Esophagus muscularis mucosa (tissue), 4 donors: ENCODE results near the gene LAMA5. TPM values are rescaled to one million over a fixed set of nuclear protein-coding genes. Genes with fewer than 3 reads are reported as not detected.
A peak's percentile ranks its signal among the peaks of the same experiment; 100 is the strongest.

Experiments
- DNase-seq: peaks from one replicate; pipeline ENCODE4 v3.0.0-alpha.2; 2017; ENCODE audit errors: extremely low spot score
- H3K27ac ChIP-seq, 4 donors: fragments of 200-600 bp; sonication (generic); replicated peaks in 1 of 4; 1 replicate in 3 of 4; 2 replicates in 1 of 4; pipeline ENCODE4 v1.5.1; 2016 to 2019; ENCODE audit warnings: mild to moderate bottlenecking in 1 of 4
- H3K27me3 ChIP-seq, 4 donors: fragments of 200-600 bp; sonication (generic); one replicate each; pipeline versions ENCODE4 v1.5.1 to v1.6.0; 2016 to 2019
- H3K36me3 ChIP-seq, 4 donors: fragments of 200-600 bp; sonication (generic); one replicate each; pipeline ENCODE4 v1.5.1; 2016 to 2019
- H3K4me1 ChIP-seq, 4 donors: fragments of 200-600 bp; sonication (generic); one replicate each; pipeline ENCODE4 v1.5.1; 2016 to 2019
- H3K4me3 ChIP-seq, 4 donors: fragments of 200-600 bp; sonication (generic); 1 replicate in 2 of 4; 2 replicates in 2 of 4; pipeline ENCODE4 v1.5.1; 2016 to 2019; ENCODE audit warnings: mild to moderate bottlenecking in 4 of 4, moderate library complexity in 1 of 4
- H3K9me3 ChIP-seq, 4 donors: fragments of 200-600 bp; sonication (generic); 1 replicate in 3 of 4; 2 replicates in 1 of 4; pipeline ENCODE4 v1.5.1; 2016 to 2019
- EP300 ChIP-seq: sonication (generic); formaldehyde crosslinking; IDR thresholded peaks from one replicate; pipeline ENCODE4 v1.6.1; 2017; ENCODE audit warnings: antibody characterized with exemption
- POLR2A ChIP-seq: fragments of 450-650 bp; IDR thresholded peaks from one replicate; pipeline ENCODE4 v1.6.1; 2017; ENCODE audit warnings: antibody characterized with exemption, moderate library complexity, mild to moderate bottlenecking, low read depth
- POLR2AphosphoS5 ChIP-seq, 2 donors: sonication (generic); formaldehyde crosslinking; IDR thresholded peaks; one replicate each; pipeline ENCODE4 v1.6.1; 2017; ENCODE audit warnings: antibody characterized with exemption in 2 of 2
- WGBS: methylation state at CpG from one replicate; pipeline ENCODE4 v1.1.5; 2018; 5-methylcytosine and 5-hydroxymethylcytosine counted together
- intact Hi-C: fragments of 100-400 bp; cut with DNase I; formaldehyde crosslinking; loops from one replicate; pipeline ENCODE4 v1.15.1; 2023
- total RNA-seq, 4 donors: library from RNA; depleted of rRNA; stranded (reverse); fragments of >200 nt; gene quantifications; one replicate each; pipeline versions ENCODE4 v1.1.0 to v1.2.1, GENCODE V29; 2016
- TF ChIP-seq, protein P1 (sequence below), 3 experiments: fragments of 200-600 bp in 2 of 3; fragments of 450-650 bp in 1 of 3; sonication (generic) in 2 of 3; IDR thresholded peaks; one replicate each; pipeline ENCODE4 v1.5.1; 2017 to 2019; ENCODE audit warnings: antibody characterized with exemption in 3 of 3, mild to moderate bottlenecking in 2 of 3, moderate library complexity in 1 of 3

Gene LAMA5
- total RNA-seq, 4 donors from 2014 or later: 70.1 to 257 (median 150) TPM

DNA sequence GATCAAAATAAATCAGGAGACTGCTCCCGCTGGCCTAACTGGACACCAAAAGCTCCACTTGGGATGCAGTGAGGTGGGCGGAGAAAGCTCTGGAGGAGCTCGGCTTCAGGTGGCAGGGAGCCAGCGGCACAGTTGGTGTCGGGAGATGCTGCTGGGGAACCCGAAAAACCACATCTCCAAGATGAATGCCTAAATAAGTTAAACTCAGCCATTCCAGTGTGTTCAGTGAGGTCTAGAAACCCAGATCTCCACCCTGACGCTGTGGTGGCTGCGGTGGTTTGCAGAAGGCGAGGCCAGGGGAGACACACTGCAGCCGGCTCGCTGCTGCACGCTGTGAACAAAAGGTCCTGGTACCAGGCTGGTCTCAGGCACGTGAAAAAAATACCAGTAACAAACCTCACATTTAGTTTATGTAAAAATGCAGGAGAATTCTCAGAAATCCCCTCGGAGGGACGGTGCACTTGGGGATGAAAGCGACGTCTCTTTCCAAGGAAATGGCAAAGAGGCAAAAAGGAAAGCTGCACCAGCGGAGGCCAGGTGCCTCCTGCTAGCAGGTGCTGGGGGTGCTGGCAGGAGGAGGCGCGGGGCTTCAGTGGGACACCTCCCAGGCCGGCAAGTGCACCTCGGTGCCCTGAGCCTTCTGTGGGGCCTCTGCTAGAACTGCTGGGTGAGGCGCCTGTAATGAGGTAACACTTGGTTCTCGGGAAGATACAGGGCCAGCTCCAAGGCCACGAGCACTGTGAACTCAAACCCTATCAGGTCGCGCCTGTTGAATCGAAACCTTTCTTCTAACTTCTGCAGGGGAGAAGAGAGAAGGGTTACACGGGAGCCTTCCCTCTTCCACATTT, 23.4 kb upstream of the LAMA5 start:
- peaks cover 3 to 77% (median 73%) of the 10 kb centered on the region in 4 donors for H3K36me3 ChIP-seq
- whole genome bisulfite sequencing: 81% methylated on average over 29 of the region's 29 CpGs
- TF ChIP-seq, protein P1, sequence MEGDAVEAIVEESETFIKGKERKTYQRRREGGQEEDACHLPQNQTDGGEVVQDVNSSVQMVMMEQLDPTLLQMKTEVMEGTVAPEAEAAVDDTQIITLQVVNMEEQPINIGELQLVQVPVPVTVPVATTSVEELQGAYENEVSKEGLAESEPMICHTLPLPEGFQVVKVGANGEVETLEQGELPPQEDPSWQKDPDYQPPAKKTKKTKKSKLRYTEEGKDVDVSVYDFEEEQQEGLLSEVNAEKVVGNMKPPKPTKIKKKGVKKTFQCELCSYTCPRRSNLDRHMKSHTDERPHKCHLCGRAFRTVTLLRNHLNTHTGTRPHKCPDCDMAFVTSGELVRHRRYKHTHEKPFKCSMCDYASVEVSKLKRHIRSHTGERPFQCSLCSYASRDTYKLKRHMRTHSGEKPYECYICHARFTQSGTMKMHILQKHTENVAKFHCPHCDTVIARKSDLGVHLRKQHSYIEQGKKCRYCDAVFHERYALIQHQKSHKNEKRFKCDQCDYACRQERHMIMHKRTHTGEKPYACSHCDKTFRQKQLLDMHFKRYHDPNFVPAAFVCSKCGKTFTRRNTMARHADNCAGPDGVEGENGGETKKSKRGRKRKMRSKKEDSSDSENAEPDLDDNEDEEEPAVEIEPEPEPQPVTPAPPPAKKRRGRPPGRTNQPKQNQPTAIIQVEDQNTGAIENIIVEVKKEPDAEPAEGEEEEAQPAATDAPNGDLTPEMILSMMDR (IDR thresholded peaks at IDR 0.05): no peak
- no peak for TF ChIP-seq POLR2AphosphoS5 (IDR thresholded peaks at IDR 0.05)
- TF ChIP-seq POLR2A: no peak
- no peak for TF ChIP-seq EP300

DNA sequence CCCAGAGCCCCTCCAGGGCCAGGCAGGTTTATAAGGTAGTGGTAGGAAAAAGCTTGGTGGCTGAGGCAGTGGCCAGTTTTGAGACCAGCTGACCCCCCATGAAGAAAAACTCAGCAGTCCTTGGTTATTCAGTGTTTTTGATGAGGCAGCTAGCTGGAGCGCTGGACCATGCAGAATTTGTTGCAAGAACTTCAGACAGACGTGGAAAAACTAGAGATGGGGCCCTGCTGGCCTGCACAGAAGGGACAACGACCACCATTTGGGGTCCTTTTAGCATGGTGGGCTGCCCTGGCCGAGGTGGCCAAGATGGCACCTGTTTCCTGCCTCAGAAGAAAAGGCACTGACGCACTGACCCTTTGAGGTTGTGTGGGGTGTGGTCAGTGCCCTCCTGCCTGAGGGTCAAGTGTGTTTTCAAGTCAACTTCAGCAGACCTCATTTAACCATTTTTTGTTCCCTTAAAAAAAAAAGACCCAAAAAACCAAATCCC, 22.5 kb upstream of the LAMA5 start:
- DNase-seq: no peak
- Histone ChIP-seq H3K9me3 (no peaks in the 10 kb centered on the region), H3K4me3 (no peak overlapping the region), H3K27ac (no peak overlapping the region), H3K36me3 (peaks cover 3 to 69% (median 65%) of the 10 kb centered on the region in 4 donors), H3K27me3 (no peaks in the 10 kb centered on the region), H3K4me1 (peaks cover 24 to 35% (median 28%) of the 10 kb centered on the region in 4 donors)
- intact Hi-C loops: no loop called here
- WGBS: 69% methylated on average over 5 of the region's 5 CpGs
- no peak for TF ChIP-seq POLR2A
- no peak for TF ChIP-seq EP300
- no peak for TF ChIP-seq POLR2AphosphoS5 (IDR thresholded peaks at IDR 0.05)
- TF ChIP-seq, protein P1 (IDR thresholded peaks at IDR 0.05): no peak

More for the DNA sequence above, 23.4 kb upstream of the LAMA5 start:
- Histone ChIP-seq H3K4me3 (no peak overlapping the region), H3K4me1 (peaks cover 18 to 26% (median 21%) of the 10 kb centered on the region in 4 donors), H3K27me3 (no peaks in the 10 kb centered on the region), H3K27ac (no peak overlapping the region), H3K9me3 (no peaks in the 10 kb centered on the region)
- no peak for DNase-seq
- intact Hi-C loops: no loop called here

- 79% methylated on average over 11 of the region's 11 CpGs for WGBS
- peaks cover 3 to 63% (median 59%) of the 10 kb centered on the region in 4 donors for H3K36me3 ChIP-seq
- no peaks in the 10 kb centered on the region for H3K9me3 ChIP-seq
- no peak for DNase-seq
- intact Hi-C loops: no loop called here
- H3K4me3 ChIP-seq: no peak overlapping the region
- H3K27ac ChIP-seq: no peak overlapping the region
- no peaks in the 10 kb centered on the region for H3K27me3 ChIP-seq
- peaks cover 24 to 36% (median 28%) of the 10 kb centered on the region in 4 donors for H3K4me1 ChIP-seq
- no peak for TF ChIP-seq POLR2A
- no peak for TF ChIP-seq POLR2AphosphoS5 (IDR thresholded peaks at IDR 0.05)
- TF ChIP-seq, protein P1 (IDR thresholded peaks at IDR 0.05): no peak
Measured at GRCh38 chr20:62388839-62389600, 21.9 kb upstream of the LAMA5 start.

- Histone ChIP-seq H3K4me3 (peak overlapping the region; percentile 85 to 100 (median 91)), H3K27me3 (no peaks in the 10 kb centered on the region), H3K4me1 (peaks cover 24 to 36% (median 28%) of the 10 kb centered on the region in 4 donors), H3K9me3 (no peaks in the 10 kb centered on the region), H3K27ac (peak overlapping the region in 3 of 4 donors; percentile 90 to 97 (median 91)), H3K36me3 (peaks cover 2 to 54% (median 49%) of the 10 kb centered on the region in 4 donors)
- TF ChIP-seq EP300 (no peak), POLR2AphosphoS5 (IDR thresholded peaks at IDR 0.05) (no peak), POLR2A (no peak)
- TF ChIP-seq, protein P1 (IDR thresholded peaks at IDR 0.05): no peak
- DNase-seq: no peak
- WGBS: 70% methylated on average over 13 of the region's 20 CpGs
- intact Hi-C loops: no loop called here
Measured at GRCh38 chr20:62387933-62388635, 21.0 kb upstream of the LAMA5 start.
